Upper lobe of left lung (tissue), 6 donors: ENCODE measurements around the gene LZTR1. TPM values are rescaled to one million over a fixed set of nuclear protein-coding genes. Genes with fewer than 3 reads are reported as not detected.
"Not testable (repeated sequence)": the region's sequence is repeated elsewhere in the genome, so short reads cannot be mapped to it uniquely, and the experiment has no call there.

ENCODE experiments used
- ATAC-seq, 2 donors: fragments of 200-7000 bp; cut with Tn5 transposase; one replicate each; pipeline ENCODE4 v1.9.1; 2022; ENCODE audit warnings: mild to moderate bottlenecking in 2 of 2, moderate library complexity in 2 of 2; ENCODE audit not compliant: low FRiP score in 2 of 2
- DNase-seq, 2 donors: peaks; one replicate each; pipeline ENCODE4 v3.0.0-alpha.2; 2019 to 2020
- H3K27ac ChIP-seq, 4 donors: fragments of 200-600 bp; sonication (generic); one replicate each; pipeline ENCODE4 v1.5.1; 2016 to 2019
- H3K27me3 ChIP-seq, 4 donors: fragments of 200-600 bp; sonication (generic); one replicate each; pipeline ENCODE4 v1.5.1; 2017 to 2019
- H3K36me3 ChIP-seq, 4 donors: fragments of 200-600 bp; sonication (generic); one replicate each; pipeline ENCODE4 v1.5.1; 2016 to 2019
- H3K4me1 ChIP-seq, 4 donors: fragments of 200-600 bp; sonication (generic); one replicate each; pipeline ENCODE4 v1.5.1; 2018 to 2019
- H3K4me3 ChIP-seq, 4 donors: fragments of 200-600 bp; sonication (generic); one replicate each; pipeline ENCODE4 v1.5.1; 2017 to 2019; ENCODE audit warnings: mild to moderate bottlenecking in 2 of 4, moderate library complexity in 1 of 4
- H3K9me3 ChIP-seq, 4 donors: fragments of 200-600 bp; sonication (generic); one replicate each; pipeline ENCODE4 v1.5.1; 2018 to 2019
- CTCF ChIP-seq, 6 experiments: fragments of 450-650 bp in 4 of 6; fragments of 200-600 bp in 2 of 6; sonication (generic) in 2 of 6; IDR thresholded peaks; one replicate each; pipeline ENCODE4 v1.5.1; 2016 to 2019; ENCODE audit warnings: antibody characterized with exemption in 6 of 6
- EP300 ChIP-seq, 4 donors: sonication (generic); formaldehyde crosslinking; IDR thresholded peaks; one replicate each; pipeline ENCODE4 v1.5.1; 2017; ENCODE audit warnings: antibody characterized with exemption in 4 of 4, control low read depth in 2 of 4
- POLR2A ChIP-seq, 4 donors: fragments of 450-650 bp; IDR thresholded peaks; one replicate each; pipeline ENCODE4 v1.5.1; 2016 to 2017; ENCODE audit warnings: antibody characterized with exemption in 4 of 4, mild to moderate bottlenecking in 2 of 4
- POLR2AphosphoS5 ChIP-seq, 2 donors: sonication (generic); formaldehyde crosslinking; IDR thresholded peaks; one replicate each; pipeline ENCODE4 v1.5.1; 2017; ENCODE audit warnings: antibody characterized with exemption in 2 of 2
- WGBS, 2 donors: methylation state at CpG; one replicate each; pipeline ENCODE4 v1.1.5; 2017 to 2018; 5-methylcytosine and 5-hydroxymethylcytosine counted together
- total RNA-seq, 6 donors: library from RNA; depleted of rRNA in 4 of 6; stranded (reverse); fragments of >200 nt in 4 of 6; gene quantifications; one replicate each; pipeline versions ENCODE4 v1.1.0 to v1.2.1, GENCODE V29; 2016 to 2021
- donor health status: DM: no; HTN: no; CAD: no; lungs with moderate emphysema.
- donor health status: DM: no; HTN: yes; CAD: no; lungs with severe emphysema.

Gene LZTR1
- total RNA-seq, 6 donors from 2014 or later, result 33.7 to 114 (median 63.2) TPM

GRCh38 chr22:20937794-20938671, 44.1 kb upstream of the LZTR1 start:
- H3K4me3 ChIP-seq, result no peak overlapping the region
- TF ChIP-seq EP300 (IDR thresholded peaks at IDR 0.05) (no peak), CTCF (IDR thresholded peaks at IDR 0.05) (no peak), POLR2A (IDR thresholded peaks at IDR 0.05) (no peak), POLR2AphosphoS5 (IDR thresholded peaks at IDR 0.05) (no peak)
- 68 to 73% methylated on average over 8 of the region's 8 CpGs for WGBS, 2 donors
- ATAC-seq (peak in 1 of 2 donors; percentile 19), DNase-seq (no peak)
- H3K36me3 ChIP-seq, result peaks cover 7 to 40% (median 21%) of the 10 kb centered on the region in 4 donors
- no peaks in the 10 kb centered on the region for H3K27me3 ChIP-seq
- H3K27ac ChIP-seq, result peak overlapping the region in 2 of 4 donors; percentile 3 to 30
- H3K4me1 ChIP-seq, result peaks cover 38 to 65% (median 50%) of the 10 kb centered on the region in 4 donors
- no peaks in the 10 kb centered on the region for H3K9me3 ChIP-seq

GRCh38 chr22:20939457-20940185, 42.5 kb upstream of the LZTR1 start:
- H3K4me1 ChIP-seq, result peaks cover 38 to 69% (median 52%) of the 10 kb centered on the region in 4 donors
- ATAC-seq, H3K27me3 ChIP-seq, H3K4me3 ChIP-seq, H3K9me3 ChIP-seq, DNase-seq: not testable (repeated sequence)
- 83 to 93% methylated on average over 14 of the region's 14 CpGs for WGBS, 2 donors
- peaks cover 0 to 29% (median 13%) of the 10 kb centered on the region in 4 donors for H3K36me3 ChIP-seq
- peak overlapping the region in 1 of 4 donors; percentile 6 for H3K27ac ChIP-seq

DNA sequence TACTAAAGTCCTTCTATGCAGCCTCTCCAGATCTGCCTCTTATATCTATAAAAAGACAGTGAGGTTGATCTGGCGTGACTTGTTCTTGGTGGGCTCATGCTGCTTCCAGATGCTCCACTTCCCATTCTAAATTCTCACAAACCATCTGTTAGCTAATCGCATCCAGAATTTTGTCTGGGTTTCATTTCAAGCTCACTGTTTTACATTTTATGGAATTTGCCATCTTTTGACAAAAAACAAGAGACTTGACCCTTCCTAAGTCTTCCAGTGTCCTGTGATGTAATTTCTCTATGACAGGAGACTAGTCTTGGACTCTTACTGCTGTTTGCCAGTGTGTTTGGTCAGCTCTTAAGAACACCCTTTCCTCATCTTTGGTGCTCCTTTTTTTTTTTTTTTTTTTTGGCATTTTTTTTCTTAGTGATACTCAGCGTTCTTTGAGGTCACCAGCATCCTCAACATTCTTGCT, 41.9 kb upstream of the LZTR1 start:
- DNase-seq (no peak), ATAC-seq (no peak)
- 72 to 73% methylated on average over 3 of the region's 3 CpGs for WGBS, 2 donors
- peaks cover 43 to 72% (median 58%) of the 10 kb centered on the region in 4 donors for H3K4me1 ChIP-seq
- TF ChIP-seq CTCF (IDR thresholded peaks at IDR 0.05) (no peak), POLR2A (IDR thresholded peaks at IDR 0.05) (no peak), POLR2AphosphoS5 (IDR thresholded peaks at IDR 0.05) (no peak), EP300 (IDR thresholded peaks at IDR 0.05) (no peak)
- H3K9me3 ChIP-seq, result no peaks in the 10 kb centered on the region
- peaks cover 0 to 23% (median 8%) of the 10 kb centered on the region in 4 donors for H3K36me3 ChIP-seq
- H3K4me3 ChIP-seq, result no peak overlapping the region
- H3K27ac ChIP-seq, result peak overlapping the region in 1 of 4 donors; percentile 6
- H3K27me3 ChIP-seq, result no peaks in the 10 kb centered on the region

DNA sequence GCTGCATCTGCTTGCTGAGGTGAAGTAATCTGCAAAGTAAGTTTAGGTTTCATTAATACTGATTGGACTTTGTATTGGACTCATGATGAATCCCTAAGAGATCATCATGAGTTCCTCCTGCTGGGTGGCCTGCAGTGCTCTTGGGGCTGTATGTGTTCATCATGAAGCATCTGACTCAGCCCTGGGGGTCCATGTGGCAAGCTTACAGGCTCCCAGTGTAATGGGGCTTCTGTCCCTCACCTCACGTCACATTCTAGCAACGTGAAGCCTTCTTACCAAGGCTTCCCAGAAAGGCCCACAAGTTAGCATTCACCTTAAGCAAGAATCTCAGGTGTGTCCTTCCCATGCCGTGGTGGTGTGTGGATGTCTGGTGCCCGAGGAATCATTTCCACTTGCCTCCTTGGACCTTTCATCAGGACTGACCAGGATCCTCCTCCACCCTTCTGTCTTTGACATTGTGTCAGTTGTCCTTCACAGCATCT, 41.2 kb upstream of the LZTR1 start:
- no peak overlapping the region for H3K27ac ChIP-seq
- no peaks in the 10 kb centered on the region for H3K27me3 ChIP-seq
- DNase-seq (no peak), ATAC-seq (no peak)
- TF ChIP-seq EP300 (IDR thresholded peaks at IDR 0.05), result no peak
- no peak for TF ChIP-seq POLR2AphosphoS5 (IDR thresholded peaks at IDR 0.05)
- TF ChIP-seq CTCF (IDR thresholded peaks at IDR 0.05), result no peak
- TF ChIP-seq POLR2A (IDR thresholded peaks at IDR 0.05), result no peak
- H3K4me3 ChIP-seq, result no peak overlapping the region
- WGBS, 2 donors, result 81 to 90% methylated on average over 3 to 4 of the region's 4 CpGs
- peaks cover 45 to 74% (median 61%) of the 10 kb centered on the region in 4 donors for H3K4me1 ChIP-seq
- peaks cover 0 to 16% (median 4%) of the 10 kb centered on the region in 4 donors for H3K36me3 ChIP-seq
- no peaks in the 10 kb centered on the region for H3K9me3 ChIP-seq

DNA sequence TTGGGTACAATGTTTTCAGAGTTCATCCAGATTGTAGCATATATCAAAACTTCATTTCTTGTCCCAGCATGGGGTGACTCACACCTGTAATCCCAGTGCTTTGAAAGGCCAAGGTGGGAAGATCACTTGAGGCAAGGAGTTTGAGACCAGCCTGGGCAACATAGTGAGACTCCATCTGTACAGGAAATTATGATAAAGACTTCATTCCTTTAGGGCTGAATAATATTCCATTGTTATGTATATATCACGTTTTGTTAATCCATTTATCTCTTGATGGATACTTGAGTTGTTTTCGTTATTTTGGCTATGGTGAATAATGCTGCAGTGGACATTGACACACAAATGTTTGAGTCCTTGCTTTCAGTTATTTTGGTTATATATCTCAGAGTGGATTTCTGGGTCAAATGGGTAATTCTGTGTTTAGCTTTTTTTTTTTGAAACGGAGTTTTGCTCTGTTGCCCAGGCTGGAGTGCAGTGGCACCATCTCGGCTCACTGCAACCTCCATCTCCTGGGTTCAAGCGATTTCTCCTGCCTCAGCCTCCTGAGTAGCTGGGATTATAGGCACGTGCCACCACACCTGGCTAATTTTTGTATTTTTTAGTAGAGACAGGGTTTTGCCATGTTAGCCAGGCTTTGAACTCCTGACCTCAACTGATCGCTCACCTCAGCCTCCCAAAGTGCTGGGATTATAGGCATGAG, 39.7 kb upstream of the LZTR1 start:
- not testable (repeated sequence) for H3K9me3 ChIP-seq, ATAC-seq, H3K36me3 ChIP-seq, DNase-seq, H3K27me3 ChIP-seq, H3K27ac ChIP-seq, H3K4me3 ChIP-seq
- WGBS, 2 donors, result 85 to 88% methylated on average over 7 of the region's 7 CpGs
- peaks cover 36 to 69% (median 56%) of the 10 kb centered on the region in 4 donors for H3K4me1 ChIP-seq
